HCT116 (cell line): ENCODE results near the gene LYL1. TPM values are rescaled to one million over a fixed set of nuclear protein-coding genes. Genes with fewer than 3 reads are reported as not detected.

Source experiments
- ATAC-seq: fragments of 200-7000 bp; cut with Tn5 transposase; 2 replicates; pipeline ENCODE4 v1.9.1; 2020; ENCODE audit warnings: mild to moderate bottlenecking, moderate library complexity
- BruUV-seq: library from RNA; stranded (reverse); fragments of 400-500 nt; replicated peaks from 2 replicates; lab custom pipeline; 2021; lab: Mats Ljungman, UMichigan
- CTCF ChIA-PET: fragments of 300-600 bp; sonication (Branson Sonifier 250); formaldehyde crosslinking; loops from one replicate; lab custom pipeline; 2021; ENCODE audit warnings: antibody characterized with exemption; lab: Charles Lee
- POLR2A ChIA-PET: fragments of 300-600, 350-600 bp; sonication (Branson Sonifier 250); formaldehyde crosslinking; loops from one replicate; lab custom pipeline; 2021; ENCODE audit warnings: antibody characterized with exemption; lab: Charles Lee
- RAD21 ChIA-PET, 2 experiments: fragments of 300-600 bp; sonication (Branson Sonifier 250); formaldehyde crosslinking; loops; one replicate each; lab custom pipeline; 2023; ENCODE audit warnings: low total read pairs in 2 of 2; ENCODE audit not compliant: uncharacterized antibody in 2 of 2, unreplicated experiment in 2 of 2, low non-redundant PET in 1 of 2; lab: Charles Lee
- DNase-seq: peaks from one replicate; pipeline ENCODE4 v3.0.0-alpha.2; 2010; ENCODE audit warnings: low read depth, low spot score
- H2AFZ ChIP-seq: fragments of 200-600 bp; shearing (Covaris generic), sonication (generic); 2 replicates; pipeline ENCODE4 v1.6.1; 2017; ENCODE audit warnings: low read depth, mixed run types, mixed read lengths, antibody characterized with exemption, low read length; ENCODE audit not compliant: poor library complexity, severe bottlenecking
- H3K27ac ChIP-seq: 2 replicates; pipeline ENCODE4 v1.5.1; 2012; ENCODE audit warnings: low read depth, low read length
- H3K27me3 ChIP-seq: fragments of 200-600 bp; sonication (generic); 2 replicates; pipeline ENCODE4 v1.6.1; 2016; ENCODE audit warnings: mixed run types, low read length, mixed read lengths; ENCODE audit not compliant: insufficient read depth
- H3K36me3 ChIP-seq, 2 experiments: fragments of 200-500 bp in 1 of 2; fragments of 200-600 bp in 1 of 2; sonication (Bioruptor generic) in 1 of 2; sonication (generic) in 1 of 2; 2 replicates each; pipeline versions ENCODE4 v1.5.1 to v1.6.1; 2014 to 2016; ENCODE audit warnings: low read length in 2 of 2, inconsistent platforms in 1 of 2, mixed read lengths in 1 of 2, mixed run types in 1 of 2; ENCODE audit not compliant: insufficient read depth in 2 of 2, control insufficient read depth in 1 of 2
- H3K4me1 ChIP-seq, 2 experiments: fragments of 200-600 bp in 1 of 2; sonication (generic) in 1 of 2; 2 replicates each; pipeline versions ENCODE4 v1.5.1 to v1.6.1; 2012 to 2017; ENCODE audit warnings: low read length in 2 of 2, inconsistent platforms in 1 of 2, mild to moderate bottlenecking in 1 of 2, mixed read lengths in 1 of 2, mixed run types in 1 of 2, moderate library complexity in 1 of 2; ENCODE audit not compliant: insufficient read depth in 2 of 2, control insufficient read depth in 1 of 2
- H3K4me2 ChIP-seq: fragments of 200-600 bp; sonication (generic); 2 replicates; pipeline ENCODE4 v1.6.1; 2017; ENCODE audit warnings: mixed run types, low read length, mixed read lengths
- H3K4me3 ChIP-seq, 2 experiments: fragments of 200-600 bp in 1 of 2; sonication (generic) in 1 of 2; replicated peaks in 1 of 2; 2 replicates each; pipeline ENCODE4 v1.5.1; 2011 to 2016; ENCODE audit warnings: low read length in 2 of 2, control low read depth in 1 of 2, low read depth in 1 of 2, mild to moderate bottlenecking in 1 of 2, mixed read lengths in 1 of 2, mixed run types in 1 of 2
- H3K79me2 ChIP-seq: fragments of 200-600 bp; sonication (generic); 2 replicates; pipeline ENCODE4 v1.6.1; 2017; ENCODE audit warnings: mild to moderate bottlenecking, mixed run types, low read length, moderate library complexity, mixed read lengths; ENCODE audit not compliant: insufficient read depth
- H3K9ac ChIP-seq: fragments of 200-600 bp; sonication (generic); 2 replicates; pipeline ENCODE4 v1.6.1; 2016; ENCODE audit warnings: low read length, mixed read lengths
- H3K9me2 ChIP-seq: fragments of 200-600 bp; sonication (generic), shearing (Covaris generic); 2 replicates; pipeline ENCODE4 v1.6.1; 2017; ENCODE audit warnings: mixed run types, mild to moderate bottlenecking, moderate library complexity; ENCODE audit not compliant: insufficient read depth
- H3K9me3 ChIP-seq, 2 experiments: fragments of 200-500 bp in 1 of 2; fragments of 200-600 bp in 1 of 2; sonication (Bioruptor generic) in 1 of 2; sonication (generic) in 1 of 2; 2 replicates each; pipeline ENCODE4 v1.6.1; 2014 to 2017; ENCODE audit warnings: low read length in 2 of 2, mixed read lengths in 2 of 2, inconsistent platforms in 1 of 2, low read depth in 1 of 2, mild to moderate bottlenecking in 1 of 2, mixed run types in 1 of 2, moderate library complexity in 1 of 2; ENCODE audit not compliant: control insufficient read depth in 1 of 2, insufficient read depth in 1 of 2
- H4K20me1 ChIP-seq: fragments of 200-600 bp; sonication (generic), shearing (Covaris generic); 2 replicates; pipeline ENCODE4 v1.6.1; 2017; ENCODE audit warnings: mixed run types, mild to moderate bottlenecking, moderate library complexity; ENCODE audit not compliant: insufficient read depth
- CBX3 ChIP-seq: IDR thresholded peaks from 2 replicates; pipeline ENCODE4 v1.6.1; 2012; ENCODE audit warnings: low read depth
- EGR1 ChIP-seq: IDR thresholded peaks from 2 replicates; pipeline ENCODE4 v1.6.1; 2012; ENCODE audit warnings: low read depth
- EZH2 ChIP-seq: fragments of 200-600 bp; sonication (generic); IDR thresholded peaks from 2 replicates; pipeline ENCODE4 v1.6.1; 2017; ENCODE audit warnings: antibody characterized with exemption, mixed run types
- EZH2phosphoT487 ChIP-seq: fragments of 200-600 bp; IDR thresholded peaks from 2 replicates; pipeline ENCODE4 v1.6.1; 2018; ENCODE audit warnings: antibody characterized with exemption, borderline replicate concordance
- JUND ChIP-seq: IDR thresholded peaks from 2 replicates; pipeline ENCODE4 v1.6.1; 2012
- POLR2A ChIP-seq: IDR thresholded peaks from 2 replicates; pipeline ENCODE4 v1.7.0; 2011; ENCODE audit warnings: borderline replicate concordance; ENCODE audit not compliant: insufficient read depth, insufficient read length; ENCODE audit errors: extremely low read depth
- POLR2AphosphoS5 ChIP-seq: IDR thresholded peaks from 2 replicates; pipeline ENCODE4 v1.6.1; 2011; ENCODE audit warnings: mild to moderate bottlenecking, low read depth, low read length, moderate library complexity
- RAD21 ChIP-seq: IDR thresholded peaks from 2 replicates; pipeline ENCODE4 v1.6.1; 2012; ENCODE audit warnings: low read depth, mild to moderate bottlenecking
- SIN3A ChIP-seq: IDR thresholded peaks from 2 replicates; pipeline ENCODE4 v1.6.1; 2012; ENCODE audit warnings: low read depth
- SP1 ChIP-seq: IDR thresholded peaks from 2 replicates; pipeline ENCODE4 v1.6.1; 2012; ENCODE audit warnings: low read depth
- SRF ChIP-seq: IDR thresholded peaks from 2 replicates; pipeline ENCODE4 v1.6.1; 2012; ENCODE audit warnings: low read depth
- YY1 ChIP-seq: IDR thresholded peaks from 2 replicates; pipeline ENCODE4 v1.6.1; 2011; ENCODE audit warnings: low read length, low read depth, moderate library complexity, mild to moderate bottlenecking; ENCODE audit not compliant: insufficient replicate concordance; ENCODE audit errors: extremely low read depth
- ZFX ChIP-seq: fragments of 450-650 bp; IDR thresholded peaks from 2 replicates; pipeline ENCODE4 v1.6.1; 2017
- ZNF274 ChIP-seq: fragments of 200-500 bp; sonication (Bioruptor generic); IDR thresholded peaks from 2 replicates; pipeline ENCODE4 v1.6.1; 2014; ENCODE audit warnings: mild to moderate bottlenecking, low read depth, low read length, inconsistent platforms
- intact Hi-C: fragments of 100-400 bp; cut with micrococcal nuclease; formaldehyde crosslinking; loops from 2 replicates; pipeline ENCODE4 v1.10.0; 2022
- total RNA-seq: library from RNA; stranded (reverse); gene quantifications from one replicate; pipeline ENCODE4 v1.2.1, GENCODE V29; 2021; ENCODE audit not compliant: unreplicated experiment
- TF ChIP-seq, protein P1 (sequence below): IDR thresholded peaks from 2 replicates; pipeline ENCODE4 v1.6.1; 2012
- TF ChIP-seq, protein P2 (sequence below): IDR thresholded peaks from 2 replicates; pipeline ENCODE4 v1.6.1; 2011; ENCODE audit warnings: mild to moderate bottlenecking, low read length, moderate library complexity; ENCODE audit not compliant: insufficient replicate concordance; ENCODE audit errors: extremely low read depth
- TF ChIP-seq, protein P3 (sequence below): IDR thresholded peaks from 2 replicates; pipeline ENCODE4 v1.6.1; 2012; ENCODE audit warnings: low read depth
- TF ChIP-seq, protein P4 (sequence below): IDR thresholded peaks from 2 replicates; pipeline ENCODE4 v1.6.1; 2012

Gene LYL1
- total RNA-seq, 1 experiment from 2014 or later, result 2.6 TPM

DNA sequence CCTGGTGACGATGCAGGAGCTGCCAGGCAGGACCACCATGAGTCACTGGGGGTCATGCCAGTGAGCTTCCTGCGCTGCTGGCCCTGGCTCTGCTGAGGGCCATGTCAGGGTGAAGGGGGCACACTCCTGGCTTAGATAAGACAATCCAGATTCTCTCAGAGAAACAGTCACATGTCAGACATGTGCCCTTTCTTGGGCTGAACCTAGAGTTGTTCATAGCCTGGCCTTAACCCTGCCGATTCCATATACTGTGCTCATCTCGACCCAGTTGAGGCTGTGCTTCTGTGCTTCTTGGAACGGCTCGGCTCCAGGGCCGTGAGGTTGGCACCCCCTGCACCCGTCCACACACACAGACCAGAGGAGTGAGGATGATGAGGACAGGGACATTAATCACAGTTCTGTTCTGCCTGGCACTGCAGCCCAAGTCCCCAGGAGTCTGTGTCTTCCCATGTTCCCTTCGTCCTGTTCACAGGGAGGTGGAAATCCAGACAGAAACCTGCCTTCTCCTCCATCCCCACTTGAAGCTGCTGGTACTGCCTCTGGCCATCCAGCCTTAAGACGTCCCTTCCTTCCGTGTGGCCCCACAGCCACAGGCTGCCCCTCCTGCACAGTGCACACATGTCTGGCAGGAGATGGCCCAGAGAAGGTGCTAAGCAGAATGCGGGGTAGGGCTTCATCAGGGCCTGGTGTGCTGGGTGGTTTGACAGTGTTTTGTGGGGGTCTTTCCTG lies 50.0 kb downstream of the LYL1 start:
- Histone ChIP-seq H4K20me1 (no peaks in the 10 kb centered on the region), H3K4me1 (peaks cover 69 to 73% of the 10 kb centered on the region in 2 experiments), H3K36me3 (no peaks in the 10 kb centered on the region), H3K27me3 (no peaks in the 10 kb centered on the region), H3K27ac (peak overlapping the region; percentile 94; the same call in 1 of the 2 replicates), H2AFZ (no peak overlapping the region), H3K4me3 (peak overlapping the region in 1 of 2 experiments; percentile 40; a peak in 1 of 4 replicates), H3K9ac (peak overlapping the region; percentile 81), H3K9me3 (no peaks in the 10 kb centered on the region), H3K9me2 (no peaks in the 10 kb centered on the region), H3K79me2 (no peaks in the 10 kb centered on the region; the same call in 1 of the 2 replicates), H3K4me2 (peak overlapping the region; percentile 75)
- intact Hi-C loops, result no loop called here
- no TSS peak for BruUV-seq
- ChIA-PET CTCF (interaction anchor here (1.2 to 1.4 kb wide), 2 partner anchors 8 to 19 kb away, joined by 3 to 11 read pairs; no protein-coding TSS in a partner anchor), POLR2A (interaction anchor here (2.1 to 4.1 kb wide), 2 partner anchors 9 to 19 kb away, joined by 8 to 16 read pairs; no protein-coding TSS in a partner anchor), RAD21 (no interaction called here)
- ATAC-seq (no peak), DNase-seq (no peak)
- TF ChIP-seq POLR2AphosphoS5, result no peak
- no peak for TF ChIP-seq ZNF274
- no peak for TF ChIP-seq EZH2
- TF ChIP-seq, protein P1, sequence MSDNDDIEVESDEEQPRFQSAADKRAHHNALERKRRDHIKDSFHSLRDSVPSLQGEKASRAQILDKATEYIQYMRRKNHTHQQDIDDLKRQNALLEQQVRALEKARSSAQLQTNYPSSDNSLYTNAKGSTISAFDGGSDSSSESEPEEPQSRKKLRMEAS, result no peak
- no peak for TF ChIP-seq ZFX
- TF ChIP-seq, protein P2, sequence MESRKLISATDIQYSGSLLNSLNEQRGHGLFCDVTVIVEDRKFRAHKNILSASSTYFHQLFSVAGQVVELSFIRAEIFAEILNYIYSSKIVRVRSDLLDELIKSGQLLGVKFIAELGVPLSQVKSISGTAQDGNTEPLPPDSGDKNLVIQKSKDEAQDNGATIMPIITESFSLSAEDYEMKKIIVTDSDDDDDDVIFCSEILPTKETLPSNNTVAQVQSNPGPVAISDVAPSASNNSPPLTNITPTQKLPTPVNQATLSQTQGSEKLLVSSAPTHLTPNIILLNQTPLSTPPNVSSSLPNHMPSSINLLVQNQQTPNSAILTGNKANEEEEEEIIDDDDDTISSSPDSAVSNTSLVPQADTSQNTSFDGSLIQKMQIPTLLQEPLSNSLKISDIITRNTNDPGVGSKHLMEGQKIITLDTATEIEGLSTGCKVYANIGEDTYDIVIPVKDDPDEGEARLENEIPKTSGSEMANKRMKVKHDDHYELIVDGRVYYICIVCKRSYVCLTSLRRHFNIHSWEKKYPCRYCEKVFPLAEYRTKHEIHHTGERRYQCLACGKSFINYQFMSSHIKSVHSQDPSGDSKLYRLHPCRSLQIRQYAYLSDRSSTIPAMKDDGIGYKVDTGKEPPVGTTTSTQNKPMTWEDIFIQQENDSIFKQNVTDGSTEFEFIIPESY, result no peak
- TF ChIP-seq EZH2phosphoT487, result no peak
- TF ChIP-seq SP1, result no peak
- TF ChIP-seq YY1, result no peak
- TF ChIP-seq, protein P3, sequence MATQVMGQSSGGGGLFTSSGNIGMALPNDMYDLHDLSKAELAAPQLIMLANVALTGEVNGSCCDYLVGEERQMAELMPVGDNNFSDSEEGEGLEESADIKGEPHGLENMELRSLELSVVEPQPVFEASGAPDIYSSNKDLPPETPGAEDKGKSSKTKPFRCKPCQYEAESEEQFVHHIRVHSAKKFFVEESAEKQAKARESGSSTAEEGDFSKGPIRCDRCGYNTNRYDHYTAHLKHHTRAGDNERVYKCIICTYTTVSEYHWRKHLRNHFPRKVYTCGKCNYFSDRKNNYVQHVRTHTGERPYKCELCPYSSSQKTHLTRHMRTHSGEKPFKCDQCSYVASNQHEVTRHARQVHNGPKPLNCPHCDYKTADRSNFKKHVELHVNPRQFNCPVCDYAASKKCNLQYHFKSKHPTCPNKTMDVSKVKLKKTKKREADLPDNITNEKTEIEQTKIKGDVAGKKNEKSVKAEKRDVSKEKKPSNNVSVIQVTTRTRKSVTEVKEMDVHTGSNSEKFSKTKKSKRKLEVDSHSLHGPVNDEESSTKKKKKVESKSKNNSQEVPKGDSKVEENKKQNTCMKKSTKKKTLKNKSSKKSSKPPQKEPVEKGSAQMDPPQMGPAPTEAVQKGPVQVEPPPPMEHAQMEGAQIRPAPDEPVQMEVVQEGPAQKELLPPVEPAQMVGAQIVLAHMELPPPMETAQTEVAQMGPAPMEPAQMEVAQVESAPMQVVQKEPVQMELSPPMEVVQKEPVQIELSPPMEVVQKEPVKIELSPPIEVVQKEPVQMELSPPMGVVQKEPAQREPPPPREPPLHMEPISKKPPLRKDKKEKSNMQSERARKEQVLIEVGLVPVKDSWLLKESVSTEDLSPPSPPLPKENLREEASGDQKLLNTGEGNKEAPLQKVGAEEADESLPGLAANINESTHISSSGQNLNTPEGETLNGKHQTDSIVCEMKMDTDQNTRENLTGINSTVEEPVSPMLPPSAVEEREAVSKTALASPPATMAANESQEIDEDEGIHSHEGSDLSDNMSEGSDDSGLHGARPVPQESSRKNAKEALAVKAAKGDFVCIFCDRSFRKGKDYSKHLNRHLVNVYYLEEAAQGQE, result no peak
- no peak for TF ChIP-seq RAD21
- no peak for TF ChIP-seq JUND
- no peak for TF ChIP-seq SIN3A
- no peak for TF ChIP-seq EGR1
- no peak for TF ChIP-seq POLR2A
- no peak for TF ChIP-seq SRF
- no peak for TF ChIP-seq CBX3
- TF ChIP-seq, protein P4, sequence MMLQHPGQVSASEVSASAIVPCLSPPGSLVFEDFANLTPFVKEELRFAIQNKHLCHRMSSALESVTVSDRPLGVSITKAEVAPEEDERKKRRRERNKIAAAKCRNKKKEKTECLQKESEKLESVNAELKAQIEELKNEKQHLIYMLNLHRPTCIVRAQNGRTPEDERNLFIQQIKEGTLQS, result no peak
